ENCODE data around the gene LKAAEAR1. TPM values are rescaled to one million over a fixed set of nuclear protein-coding genes. Genes with fewer than 3 reads are reported as not detected.
A peak's percentile ranks its signal among the peaks of the same experiment; 100 is the strongest.

Gene LKAAEAR1
- total and polyA plus RNA-seq, 2 of the 13 experiments (the other 11 are each of a cell fraction or from before 2014, with no cell fraction given), result not detected

DNA sequence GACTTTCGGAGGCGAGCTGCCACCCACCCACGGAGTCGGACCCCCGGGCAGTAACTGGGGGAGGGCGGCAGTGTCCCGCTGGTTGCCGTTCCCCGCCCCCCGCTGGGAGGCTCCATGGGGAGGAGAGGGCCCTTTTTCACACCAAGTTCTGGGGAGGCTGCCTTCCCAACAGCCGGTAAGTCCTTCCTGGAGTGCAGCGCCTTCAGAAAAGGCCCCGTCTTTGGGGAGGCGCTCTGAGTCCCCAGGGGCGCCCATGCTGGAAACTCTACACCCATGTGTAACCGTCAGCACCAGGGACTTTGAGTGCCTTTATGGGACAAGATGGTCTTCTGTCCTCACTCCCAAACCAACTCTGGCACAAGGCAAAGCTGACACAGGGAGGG is 34.3 kb downstream of the LKAAEAR1 start (continued):
- TF ChIP-seq ZNF138 (CRISPR knock-in tag; IDR thresholded peaks at IDR 0.05; ENCODE audit: low read depth), result no peak
- TF ChIP-seq, protein P1, sequence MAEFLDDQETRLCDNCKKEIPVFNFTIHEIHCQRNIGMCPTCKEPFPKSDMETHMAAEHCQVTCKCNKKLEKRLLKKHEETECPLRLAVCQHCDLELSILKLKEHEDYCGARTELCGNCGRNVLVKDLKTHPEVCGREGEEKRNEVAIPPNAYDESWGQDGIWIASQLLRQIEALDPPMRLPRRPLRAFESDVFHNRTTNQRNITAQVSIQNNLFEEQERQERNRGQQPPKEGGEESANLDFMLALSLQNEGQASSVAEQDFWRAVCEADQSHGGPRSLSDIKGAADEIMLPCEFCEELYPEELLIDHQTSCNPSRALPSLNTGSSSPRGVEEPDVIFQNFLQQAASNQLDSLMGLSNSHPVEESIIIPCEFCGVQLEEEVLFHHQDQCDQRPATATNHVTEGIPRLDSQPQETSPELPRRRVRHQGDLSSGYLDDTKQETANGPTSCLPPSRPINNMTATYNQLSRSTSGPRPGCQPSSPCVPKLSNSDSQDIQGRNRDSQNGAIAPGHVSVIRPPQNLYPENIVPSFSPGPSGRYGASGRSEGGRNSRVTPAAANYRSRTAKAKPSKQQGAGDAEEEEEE (CRISPR knock-in tag; IDR thresholded peaks at IDR 0.05; ENCODE audit: borderline replicate concordance), result no peak
- TF ChIP-seq SP4 (CRISPR knock-in tag; IDR thresholded peaks at IDR 0.05), result no peak
- TF ChIP-seq SIN3A (IDR thresholded peaks at IDR 0.05; ENCODE audit: borderline replicate concordance, low read depth, low read length), result peak; percentile 64; the same call in 1 of the 2 replicates
- TF ChIP-seq ZMYM4 (CRISPR knock-in tag; IDR thresholded peaks at IDR 0.05), result no peak
- peak; percentile 69; the same call in 1 of the 2 replicates for TF ChIP-seq ZNF30 (CRISPR knock-in tag; IDR thresholded peaks at IDR 0.05)
- TF ChIP-seq CENPT (CRISPR knock-in tag; IDR thresholded peaks at IDR 0.05; ENCODE audit: low read depth), result no peak
- TF ChIP-seq, protein P2, sequence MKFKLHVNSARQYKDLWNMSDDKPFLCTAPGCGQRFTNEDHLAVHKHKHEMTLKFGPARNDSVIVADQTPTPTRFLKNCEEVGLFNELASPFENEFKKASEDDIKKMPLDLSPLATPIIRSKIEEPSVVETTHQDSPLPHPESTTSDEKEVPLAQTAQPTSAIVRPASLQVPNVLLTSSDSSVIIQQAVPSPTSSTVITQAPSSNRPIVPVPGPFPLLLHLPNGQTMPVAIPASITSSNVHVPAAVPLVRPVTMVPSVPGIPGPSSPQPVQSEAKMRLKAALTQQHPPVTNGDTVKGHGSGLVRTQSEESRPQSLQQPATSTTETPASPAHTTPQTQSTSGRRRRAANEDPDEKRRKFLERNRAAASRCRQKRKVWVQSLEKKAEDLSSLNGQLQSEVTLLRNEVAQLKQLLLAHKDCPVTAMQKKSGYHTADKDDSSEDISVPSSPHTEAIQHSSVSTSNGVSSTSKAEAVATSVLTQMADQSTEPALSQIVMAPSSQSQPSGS (CRISPR knock-in tag; IDR thresholded peaks at IDR 0.05), result no peak
- TF ChIP-seq, protein P3, sequence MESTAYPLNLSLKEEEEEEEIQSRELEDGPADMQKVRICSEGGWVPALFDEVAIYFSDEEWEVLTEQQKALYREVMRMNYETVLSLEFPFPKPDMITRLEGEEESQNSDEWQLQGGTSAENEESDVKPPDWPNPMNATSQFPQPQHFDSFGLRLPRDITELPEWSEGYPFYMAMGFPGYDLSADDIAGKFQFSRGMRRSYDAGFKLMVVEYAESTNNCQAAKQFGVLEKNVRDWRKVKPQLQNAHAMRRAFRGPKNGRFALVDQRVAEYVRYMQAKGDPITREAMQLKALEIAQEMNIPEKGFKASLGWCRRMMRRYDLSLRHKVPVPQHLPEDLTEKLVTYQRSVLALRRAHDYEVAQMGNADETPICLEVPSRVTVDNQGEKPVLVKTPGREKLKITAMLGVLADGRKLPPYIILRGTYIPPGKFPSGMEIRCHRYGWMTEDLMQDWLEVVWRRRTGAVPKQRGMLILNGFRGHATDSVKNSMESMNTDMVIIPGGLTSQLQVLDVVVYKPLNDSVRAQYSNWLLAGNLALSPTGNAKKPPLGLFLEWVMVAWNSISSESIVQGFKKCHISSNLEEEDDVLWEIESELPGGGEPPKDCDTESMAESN (CRISPR knock-in tag; conservative IDR thresholded peaks at IDR 0.05), result no peak
- no peak; the same call in 1 of the 2 replicates for TF ChIP-seq MYNN (CRISPR knock-in tag; IDR thresholded peaks at IDR 0.05; ENCODE audit: low read depth)
- TF ChIP-seq, protein P4, sequence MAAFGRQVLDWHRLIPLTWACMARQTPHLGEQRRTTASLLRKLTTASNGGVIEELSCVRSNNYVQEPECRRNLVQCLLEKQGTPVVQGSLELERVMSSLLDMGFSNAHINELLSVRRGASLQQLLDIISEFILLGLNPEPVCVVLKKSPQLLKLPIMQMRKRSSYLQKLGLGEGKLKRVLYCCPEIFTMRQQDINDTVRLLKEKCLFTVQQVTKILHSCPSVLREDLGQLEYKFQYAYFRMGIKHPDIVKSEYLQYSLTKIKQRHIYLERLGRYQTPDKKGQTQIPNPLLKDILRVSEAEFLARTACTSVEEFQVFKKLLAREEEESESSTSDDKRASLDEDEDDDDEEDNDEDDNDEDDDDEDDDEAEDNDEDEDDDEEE (CRISPR knock-in tag; IDR thresholded peaks at IDR 0.05), result peak; percentile 97
- TF ChIP-seq ZSCAN29 (CRISPR knock-in tag; conservative IDR thresholded peaks at IDR 0.05), result no peak; the same call in 1 of the 2 replicates
- no peak for TF ChIP-seq FIP1L1 (IDR thresholded peaks at IDR 0.05; ENCODE audit: borderline replicate concordance, insufficient read depth, low read depth, low read length)
- no peak for TF ChIP-seq SMAD9 (CRISPR knock-in tag; IDR thresholded peaks at IDR 0.05)
- no peak for TF ChIP-seq ZSCAN31 (CRISPR knock-in tag; IDR thresholded peaks at IDR 0.05; ENCODE audit: low read depth)
- no peak for TF ChIP-seq HNF4G (IDR thresholded peaks at IDR 0.05; ENCODE audit: borderline replicate concordance, low read depth, low read length)
- TF ChIP-seq HNF4G (CRISPR knock-in tag; IDR thresholded peaks at IDR 0.05; ENCODE audit: borderline replicate concordance, low read depth), result no peak
- TF ChIP-seq, protein P5, sequence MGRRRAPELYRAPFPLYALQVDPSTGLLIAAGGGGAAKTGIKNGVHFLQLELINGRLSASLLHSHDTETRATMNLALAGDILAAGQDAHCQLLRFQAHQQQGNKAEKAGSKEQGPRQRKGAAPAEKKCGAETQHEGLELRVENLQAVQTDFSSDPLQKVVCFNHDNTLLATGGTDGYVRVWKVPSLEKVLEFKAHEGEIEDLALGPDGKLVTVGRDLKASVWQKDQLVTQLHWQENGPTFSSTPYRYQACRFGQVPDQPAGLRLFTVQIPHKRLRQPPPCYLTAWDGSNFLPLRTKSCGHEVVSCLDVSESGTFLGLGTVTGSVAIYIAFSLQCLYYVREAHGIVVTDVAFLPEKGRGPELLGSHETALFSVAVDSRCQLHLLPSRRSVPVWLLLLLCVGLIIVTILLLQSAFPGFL (CRISPR knock-in tag; IDR thresholded peaks at IDR 0.05), result no peak
- TF ChIP-seq XRCC5 (optimal IDR thresholded peaks at IDR 0.05; ENCODE audit: low read length), result peak; percentile 13
- TF ChIP-seq MLLT10 (CRISPR knock-in tag; IDR thresholded peaks at IDR 0.05), result no peak
- no peak for TF ChIP-seq ZNF367 (CRISPR knock-in tag; IDR thresholded peaks at IDR 0.05; ENCODE audit: borderline replicate concordance)
- no peak for TF ChIP-seq STAT5B (CRISPR knock-in tag; IDR thresholded peaks at IDR 0.05)

All from HepG2 (cell line).